SH-SY5Y (cell line): ENCODE results near the gene ANXA2R.

Experiments
- GATA2 ChIP-seq: IDR thresholded peaks from 2 replicates; pipeline ENCODE4 v1.6.1; 2011; ENCODE audit warnings: mild to moderate bottlenecking, low read depth, low read length
- GATA3 ChIP-seq: IDR thresholded peaks from 2 replicates; pipeline ENCODE4 v1.6.1; 2011; ENCODE audit warnings: low read depth, mild to moderate bottlenecking, low read length, moderate library complexity

Gene ANXA2R

GRCh38 chr5:43038496-43038989 lies 1.6 kb downstream of the ANXA2R start:
- TF ChIP-seq GATA2, result no peak
- TF ChIP-seq GATA3, result no peak

- TF ChIP-seq GATA2 (no peak), GATA3 (no peak)
Measured at GRCh38 chr5:43037636-43038495, 2.3 kb downstream of the ANXA2R start.

GRCh38 chr5:43036856-43037635 lies 3.1 kb downstream of the ANXA2R start:
- TF ChIP-seq GATA2, result no peak

GRCh38 chr5:43036409-43036808 lies 3.7 kb downstream of the ANXA2R start:
- TF ChIP-seq GATA3, result no peak
- TF ChIP-seq GATA2, result no peak

- TF ChIP-seq GATA2 (no peak), GATA3 (no peak)
Measured at GRCh38 chr5:43034591-43034968, 5.5 kb downstream of the ANXA2R start.

- TF ChIP-seq GATA2 (no peak), GATA3 (no peak)
Measured at GRCh38 chr5:43033841-43034590, 6.1 kb downstream of the ANXA2R start.

GRCh38 chr5:43027054-43027785 lies 12.9 kb downstream of the ANXA2R start:
- TF ChIP-seq GATA3, result no peak
- TF ChIP-seq GATA2, result no peak

- TF ChIP-seq GATA3 (no peak), GATA2 (no peak)
Measured at GRCh38 chr5:43024217-43024616, 15.9 kb downstream of the ANXA2R start.

GRCh38 chr5:43021151-43021550 lies 19.0 kb downstream of the ANXA2R start:
- TF ChIP-seq GATA2 (no peak), GATA3 (no peak)

GRCh38 chr5:43020399-43020746 lies 19.7 kb downstream of the ANXA2R start:
- no peak for TF ChIP-seq GATA3
- no peak for TF ChIP-seq GATA2

GRCh38 chr5:43019614-43020398 lies 20.3 kb downstream of the ANXA2R start:
- TF ChIP-seq GATA3 (no peak), GATA2 (no peak)

- TF ChIP-seq GATA3, result no peak
- TF ChIP-seq GATA2, result no peak
Measured at GRCh38 chr5:43019291-43019613, 20.9 kb downstream of the ANXA2R start.

- TF ChIP-seq GATA3 (no peak), GATA2 (no peak)
Measured at GRCh38 chr5:43017428-43017815, 22.7 kb downstream of the ANXA2R start.

- no peak for TF ChIP-seq GATA3
Measured at GRCh38 chr5:43016217-43016779, 23.8 kb downstream of the ANXA2R start.
